Stimulated activated CD4-positive, alpha-beta T cell treated with anti-CD3 and anti-CD28 coated beads, Interleukin-15, amount 100 ng/mL, for 48 hours (primary cell): Measurements from ENCODE around the gene ZNF497.
"Not testable (repeated sequence)": the region's sequence is repeated elsewhere in the genome, so short reads cannot be mapped to it uniquely, and the experiment has no call there.

ENCODE experiments used
- DNase-seq, 2 donors: peaks; one replicate each; pipeline ENCODE4 v3.0.0-alpha.2; 2020; ENCODE audit warnings: low read depth in 2 of 2

ZNF497 gene

DNA sequence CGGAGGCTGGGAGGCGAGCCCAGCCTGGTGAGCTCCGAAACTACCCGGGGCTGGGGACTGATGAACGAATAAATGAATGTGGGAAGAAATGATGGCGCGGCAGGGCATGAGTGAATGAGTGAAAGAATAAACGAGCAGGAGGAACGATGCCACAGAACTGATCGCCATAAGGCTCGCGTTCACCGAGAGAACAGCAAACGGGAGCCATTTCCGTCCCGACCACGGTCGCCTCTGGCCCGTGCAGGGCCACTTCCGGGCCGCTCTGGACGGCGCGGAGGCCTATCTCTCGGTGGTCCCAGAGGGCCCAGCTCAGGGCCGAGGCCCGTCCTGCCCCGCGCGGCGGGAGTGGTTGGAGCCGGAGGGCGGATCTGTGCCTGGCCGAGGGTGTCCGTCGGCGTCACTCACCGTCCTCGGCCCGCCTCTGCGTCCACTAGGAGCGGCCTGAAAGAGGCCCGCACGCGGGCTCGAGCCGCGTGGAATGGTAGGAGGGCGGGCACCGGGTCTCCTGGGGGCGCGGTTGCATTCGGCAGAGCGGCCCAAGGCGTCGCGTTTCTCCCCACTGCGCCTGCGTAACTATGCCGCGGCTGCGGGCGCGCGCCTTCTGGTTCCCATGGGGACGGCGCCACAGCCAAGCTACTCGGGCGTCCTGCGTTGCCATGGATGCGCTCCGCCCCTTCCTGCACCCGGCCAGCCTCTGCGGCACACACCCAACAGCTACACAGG lies at the start of gene ZNF497:
TSS of gene ZNF497 (minus strand) at position 480 of the 723 bp plus-strand sequence. CDS start 5,116 bp downstream, outside the sequence.
- DNase-seq, result peak; percentile 92 to 96

DNA sequence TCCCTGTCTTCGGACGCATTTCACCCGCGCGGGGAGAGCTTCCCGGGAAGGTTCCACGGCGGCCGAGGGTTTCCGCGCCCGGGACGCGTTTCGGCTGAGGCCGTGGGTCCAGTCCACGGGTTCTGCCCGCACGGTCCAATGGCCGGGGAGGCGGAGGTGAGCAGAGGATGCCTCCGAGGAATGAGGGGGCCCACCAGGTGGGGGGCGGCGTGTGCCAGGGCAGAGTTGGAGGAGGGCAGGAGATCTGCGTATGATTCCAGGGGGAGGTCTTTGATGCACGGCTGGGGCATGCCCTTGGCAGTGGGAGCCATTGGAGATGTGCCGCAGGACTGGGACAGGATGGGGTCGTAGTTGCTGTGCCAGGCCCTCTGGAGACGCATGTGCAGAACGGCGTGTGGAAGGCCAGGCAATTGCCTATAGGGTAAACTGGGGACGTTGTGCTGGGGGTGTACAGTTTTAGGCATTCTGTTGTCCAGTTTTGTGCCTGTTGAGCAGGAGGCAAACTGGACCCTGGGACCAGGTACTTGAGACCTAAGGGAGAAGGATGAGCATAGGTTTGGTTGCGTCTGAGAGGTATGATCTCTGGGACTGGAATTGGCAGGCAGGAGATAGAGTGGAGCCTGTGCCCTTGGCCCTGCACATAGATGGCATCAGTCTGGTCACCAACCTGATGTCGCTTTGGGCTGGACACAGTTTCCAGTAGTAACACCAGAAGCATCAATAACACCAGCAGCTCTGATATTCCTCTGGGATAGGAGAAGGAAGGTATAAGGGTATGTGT lies 46.6 kb upstream of the ZNF497 start:
- no peak for DNase-seq

DNA sequence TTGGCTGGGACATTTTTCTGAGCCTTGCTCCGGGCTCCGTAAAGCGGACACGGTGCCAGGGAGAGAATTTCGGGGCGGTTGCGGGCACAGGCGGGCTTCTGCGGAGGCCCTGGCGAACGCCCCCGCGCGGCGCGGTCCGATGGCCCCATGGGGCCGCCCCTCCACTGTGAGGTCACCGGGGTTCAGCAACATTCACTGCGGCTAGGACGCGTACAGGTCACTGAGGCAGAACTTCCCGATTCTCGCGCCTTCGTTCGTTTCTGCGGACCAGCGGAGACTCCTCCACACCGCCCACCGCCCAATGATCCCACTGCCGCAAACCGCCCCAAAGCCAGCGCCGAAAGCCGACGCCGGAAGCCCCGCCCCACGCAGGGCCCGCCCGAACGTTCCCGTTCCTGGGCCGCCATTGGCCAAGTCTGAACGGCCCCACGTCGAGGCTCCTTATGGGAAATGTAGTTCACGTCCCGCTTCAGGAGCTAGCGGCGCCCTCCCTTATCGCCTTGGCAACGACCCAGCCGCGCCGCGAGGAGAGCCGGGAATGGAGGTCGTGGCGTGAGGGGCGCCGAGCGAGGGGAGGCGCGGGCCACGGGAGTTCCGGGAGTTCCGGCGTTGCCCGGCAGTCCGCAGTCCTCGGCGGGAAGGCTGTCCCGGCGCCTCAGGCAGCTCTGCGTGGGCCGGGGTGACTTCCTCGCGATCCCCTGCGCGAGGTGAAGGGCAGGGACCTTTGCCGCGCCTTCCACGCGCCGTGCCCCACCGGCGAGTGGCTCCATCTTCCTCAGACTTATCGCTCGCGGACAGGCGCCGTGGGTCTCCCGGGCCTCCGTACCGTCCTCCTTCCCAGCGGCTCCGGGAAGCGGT lies 45.8 kb upstream of the ZNF497 start, which contains the start of gene ZNF584:
TSS of gene ZNF584 (plus strand) at position 498 of the 858 bp plus-strand sequence. CDS start 499 bp downstream, outside the sequence.
- peak; percentile 88 to 93 for DNase-seq

DNA sequence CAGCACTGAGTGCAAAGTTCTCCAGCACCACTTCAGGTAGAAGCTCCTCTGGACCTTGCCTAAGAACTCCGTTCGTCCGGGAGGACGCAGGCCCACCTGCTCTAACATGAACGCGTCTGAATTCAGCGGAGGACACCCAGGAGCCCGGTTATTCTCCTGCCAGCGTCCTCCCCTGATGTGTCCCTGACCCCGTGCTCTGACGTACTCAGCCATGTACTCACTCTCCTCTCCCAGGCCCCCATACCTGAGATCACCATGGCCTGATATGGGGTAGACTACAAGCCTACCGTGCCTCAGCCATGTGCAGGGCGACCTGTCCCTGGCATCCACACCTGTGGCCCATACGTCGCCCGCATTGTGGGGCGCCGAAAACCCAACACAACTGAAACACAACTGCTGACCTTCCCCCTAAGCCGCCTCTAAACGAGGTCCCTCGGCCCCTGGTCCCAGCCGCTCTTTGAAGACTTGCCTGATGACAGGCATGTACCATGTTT lies 45.2 kb upstream of the ZNF497 start:
- DNase-seq, result no peak

DNA sequence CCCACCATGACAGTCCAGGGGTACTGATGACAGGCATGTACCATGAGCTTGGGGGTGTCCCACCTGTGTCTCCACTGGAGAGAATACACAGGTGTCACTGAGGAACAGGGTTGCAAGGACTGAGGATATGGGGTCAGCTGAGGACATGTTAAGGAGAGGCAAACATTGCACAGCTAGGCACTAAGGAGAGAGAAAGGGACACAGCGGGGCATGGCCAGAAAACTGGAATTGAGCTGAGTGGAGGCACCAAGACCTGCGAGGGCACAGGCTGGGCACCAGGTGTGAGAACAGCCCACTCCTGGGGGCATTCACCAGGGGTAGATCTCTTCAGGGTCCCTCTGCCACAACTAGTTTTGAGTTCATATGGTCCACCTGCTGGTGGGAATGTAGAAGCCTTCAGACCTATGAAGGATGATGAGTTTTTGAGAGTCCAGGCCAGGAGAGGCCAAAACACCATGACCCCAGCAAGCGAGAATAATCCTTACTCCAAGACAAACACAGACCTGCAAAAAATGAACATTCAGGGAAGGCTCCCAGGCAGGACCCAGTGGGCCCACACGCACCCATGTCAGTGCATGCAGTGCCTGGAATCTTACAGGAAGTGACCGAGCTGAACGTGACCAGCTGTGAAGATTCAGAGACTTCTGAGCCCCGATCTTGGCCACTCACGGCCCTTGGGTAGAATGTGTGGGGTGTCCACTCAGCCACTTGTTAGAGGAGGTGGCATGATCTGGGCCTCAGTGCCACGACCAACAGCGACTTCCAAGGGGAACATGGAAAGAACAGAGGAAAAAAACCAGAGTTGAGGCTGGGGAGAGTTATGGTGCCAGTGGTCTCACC lies 44.5 kb upstream of the ZNF497 start:
- DNase-seq, result no peak

DNA sequence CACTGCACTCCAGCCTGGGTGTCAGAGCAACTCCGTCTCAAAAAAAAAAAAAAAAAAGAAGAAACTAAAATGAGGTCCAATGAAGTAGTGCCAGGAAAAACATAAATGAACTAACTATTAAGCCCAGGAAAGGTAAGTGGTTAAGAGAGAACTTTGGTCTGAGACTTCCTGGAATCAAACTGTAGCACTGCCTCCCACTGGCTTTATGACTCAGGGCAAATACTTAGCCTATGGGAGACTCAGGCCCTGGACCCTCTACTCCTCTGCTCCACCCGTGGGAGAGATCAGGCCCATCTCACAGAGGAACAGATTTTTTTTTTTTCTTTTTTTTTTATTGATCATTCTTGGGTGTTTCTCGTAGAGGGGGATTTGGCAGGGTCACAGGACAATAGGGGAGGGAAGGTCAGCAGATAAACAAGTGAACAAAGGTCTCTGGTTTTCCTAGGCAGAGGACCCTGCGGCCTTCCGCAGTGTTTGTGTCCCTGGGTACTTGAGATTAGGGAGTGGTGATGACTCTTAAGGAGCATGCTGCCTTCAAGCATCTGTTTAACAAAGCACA lies 41.4 kb upstream of the ZNF497 start:
- DNase-seq, result not testable (repeated sequence)

DNA sequence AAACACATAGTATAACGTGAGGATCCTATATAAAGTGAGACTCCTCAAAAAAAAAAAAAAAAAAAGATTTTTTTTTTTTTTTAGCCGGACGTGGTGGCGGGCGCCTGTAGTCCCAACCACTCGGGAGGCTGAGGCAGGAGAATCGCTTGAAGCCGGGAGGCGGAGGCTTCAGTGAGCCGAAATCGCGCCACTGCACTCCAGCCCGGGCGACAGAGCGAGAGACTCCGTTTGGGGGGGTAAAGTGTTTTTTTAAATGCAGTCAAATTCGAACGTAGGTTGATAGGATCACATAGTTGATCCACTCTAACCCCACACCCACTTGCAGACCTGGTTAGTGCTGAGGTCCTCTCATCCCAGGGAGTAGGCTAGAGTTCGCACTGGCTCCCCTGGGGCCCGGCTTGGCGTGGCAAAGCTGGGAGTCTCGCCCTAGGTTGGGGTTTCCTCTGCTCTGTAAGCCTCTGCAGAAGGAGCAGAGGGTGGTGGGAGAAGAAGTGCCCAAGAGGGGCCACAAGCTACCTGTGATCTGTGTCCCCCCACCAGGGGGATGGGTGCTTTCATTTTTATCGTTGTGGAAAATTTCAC lies 39.4 kb upstream of the ZNF497 start:
- DNase-seq, result no peak

DNA sequence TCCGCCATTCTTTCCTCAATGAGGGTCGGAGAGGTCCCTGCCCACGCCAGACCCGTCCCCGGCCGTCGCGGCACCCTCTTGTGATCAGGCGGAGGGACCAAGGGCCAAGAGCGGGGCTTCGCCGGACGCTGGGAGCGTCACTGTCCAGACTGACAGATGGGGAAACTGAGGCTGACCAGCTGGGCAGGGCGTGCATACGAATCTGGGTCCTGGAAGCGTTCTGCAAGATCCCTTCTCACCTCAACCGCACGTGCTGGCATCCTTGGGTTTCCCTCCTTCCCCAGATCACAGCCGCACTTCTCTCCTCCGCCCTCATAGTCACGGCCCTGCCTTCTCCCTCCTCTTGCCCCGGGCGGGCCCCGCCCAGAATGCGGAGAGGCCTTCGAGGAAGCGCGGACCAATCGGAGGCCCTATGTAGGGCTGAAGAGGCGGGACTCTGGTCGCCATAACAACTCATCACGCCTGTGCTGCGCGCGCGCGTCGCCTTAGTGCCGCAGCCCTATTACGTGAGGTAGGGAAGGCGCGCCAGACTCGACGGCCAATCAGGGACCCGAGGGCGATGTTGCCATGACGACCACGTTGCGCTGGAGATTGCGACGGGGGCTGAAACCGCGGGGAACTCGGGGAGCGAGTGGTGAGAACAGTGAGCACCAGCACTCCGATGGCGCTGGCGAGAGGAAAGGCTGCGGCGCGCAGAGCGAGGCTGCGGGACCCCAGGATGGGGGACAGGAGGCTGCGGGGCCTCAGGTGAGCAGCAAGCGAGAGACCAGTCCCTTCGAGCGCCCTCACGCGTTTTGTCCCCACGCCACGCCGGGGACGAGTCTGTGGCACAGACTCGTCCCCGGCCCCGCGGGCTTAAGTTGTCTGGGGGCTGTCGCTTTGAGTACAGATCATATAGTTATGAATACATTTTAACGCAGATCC lies 38.6 kb upstream of the ZNF497 start:
- DNase-seq, result peak; percentile 98 to 99

DNA sequence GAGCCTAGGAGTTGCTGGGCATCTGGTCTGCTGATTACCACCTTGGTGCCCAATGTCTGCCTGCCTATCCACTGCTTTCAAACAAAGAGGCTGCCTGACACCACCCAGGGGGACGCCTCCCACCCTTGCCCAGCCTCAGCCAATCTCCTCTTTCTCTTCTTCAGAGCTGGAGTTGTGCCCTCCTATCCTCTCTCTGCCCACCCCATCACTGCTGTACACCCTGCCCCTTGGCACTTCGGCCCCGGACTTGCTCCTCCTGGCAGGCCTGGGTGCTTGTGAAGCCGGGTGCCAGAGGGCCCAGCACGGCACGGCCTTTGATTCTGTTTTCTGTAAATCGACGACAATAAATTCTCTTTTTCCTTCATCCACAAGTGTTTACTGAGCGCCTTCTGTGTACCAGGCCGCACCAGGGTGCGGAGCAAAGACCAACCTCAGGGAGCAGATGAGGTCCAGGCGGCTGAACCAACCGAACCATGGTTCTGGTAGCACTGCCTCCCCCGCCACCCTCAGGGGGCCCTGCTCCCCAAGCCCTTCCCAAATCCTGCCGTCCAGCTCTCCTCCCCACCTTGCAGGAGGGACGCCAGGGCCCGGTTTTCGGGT lies 37.9 kb upstream of the ZNF497 start:
- DNase-seq, result no peak

DNA sequence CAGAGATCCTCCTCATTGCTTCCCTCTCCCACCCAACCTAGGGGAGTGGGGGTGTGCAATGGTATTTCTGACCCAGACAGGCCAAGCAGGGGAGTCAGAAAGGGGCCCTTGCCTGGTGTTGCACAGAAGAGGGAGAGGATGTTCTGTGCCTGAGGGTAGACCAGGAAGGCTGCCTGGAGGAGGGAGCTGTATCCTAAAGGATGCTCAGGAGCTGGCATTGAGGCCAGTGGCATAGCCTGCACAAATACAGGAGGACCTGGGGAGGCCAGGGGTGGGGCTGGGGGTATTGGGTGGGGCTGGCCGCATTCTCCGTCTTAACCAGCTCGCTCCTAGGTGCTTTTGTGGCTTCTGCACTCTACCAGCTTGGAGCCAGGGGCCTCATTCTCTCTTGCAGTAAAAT lies 37.4 kb upstream of the ZNF497 start:
- DNase-seq, result no peak

DNA sequence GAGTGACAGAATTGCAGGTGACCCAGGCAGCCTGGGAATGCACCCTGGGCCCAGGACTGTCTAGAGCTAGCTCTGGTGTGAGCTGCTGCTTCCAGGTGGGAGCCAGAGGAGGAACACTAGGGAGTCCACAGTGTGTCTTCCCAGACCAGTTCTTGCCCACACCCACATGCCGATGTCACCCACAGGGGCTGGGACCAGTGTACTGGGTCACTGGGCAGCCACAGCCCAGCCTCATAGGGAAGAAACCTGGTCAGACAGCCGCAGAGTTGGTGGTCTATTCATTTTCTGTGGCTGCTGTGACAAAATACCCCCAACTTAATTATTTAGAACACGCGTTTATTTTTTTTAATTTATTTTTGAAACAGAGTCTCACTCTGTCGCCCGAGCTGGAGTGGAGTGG lies 36.0 kb upstream of the ZNF497 start:
- no peak for DNase-seq

DNA sequence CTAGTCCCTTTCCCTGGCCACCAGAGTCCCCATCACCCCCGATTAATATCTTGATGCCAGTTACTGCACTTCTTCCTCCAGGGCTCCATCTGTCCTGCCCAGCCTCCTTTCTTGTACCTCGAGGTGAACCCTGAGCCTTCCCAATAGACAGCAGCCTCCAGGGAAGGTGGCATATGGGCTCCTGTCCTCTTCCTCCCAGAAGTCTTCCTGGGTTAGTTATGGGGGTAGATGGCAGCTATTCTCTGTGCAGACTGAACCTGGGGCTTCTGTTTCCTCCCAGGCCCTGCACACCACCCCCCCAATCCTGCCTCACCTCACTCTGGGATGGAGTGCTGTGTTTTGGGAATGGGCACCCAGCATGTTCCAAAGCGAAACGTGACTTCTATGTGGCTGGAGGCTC lies 35.5 kb upstream of the ZNF497 start:
- no peak for DNase-seq

DNA sequence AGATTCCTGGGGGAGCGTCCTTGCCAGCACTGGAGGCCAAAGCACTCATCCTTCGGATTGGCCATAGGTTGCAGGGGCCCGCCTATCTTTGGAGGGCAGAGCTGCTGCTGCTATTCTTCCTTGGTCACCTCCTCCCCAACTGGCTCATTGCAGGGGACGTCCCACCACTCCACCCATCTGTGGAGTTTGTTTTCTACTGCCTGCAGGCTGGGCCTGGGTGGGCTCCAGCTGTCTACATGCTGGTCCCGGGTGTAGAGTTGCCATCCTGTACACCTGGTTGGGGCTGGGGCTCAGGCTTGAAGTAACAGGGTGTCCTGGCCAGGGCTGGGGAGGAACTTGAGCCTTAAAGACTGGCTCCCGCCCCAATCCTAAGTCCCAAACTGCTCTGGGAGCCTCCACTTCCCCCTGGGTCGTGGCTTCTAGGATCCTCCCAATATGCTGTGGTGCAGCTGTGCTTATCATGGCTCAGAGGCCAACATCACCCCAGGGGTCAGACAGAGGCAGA lies 35.0 kb upstream of the ZNF497 start:
- no peak for DNase-seq

DNA sequence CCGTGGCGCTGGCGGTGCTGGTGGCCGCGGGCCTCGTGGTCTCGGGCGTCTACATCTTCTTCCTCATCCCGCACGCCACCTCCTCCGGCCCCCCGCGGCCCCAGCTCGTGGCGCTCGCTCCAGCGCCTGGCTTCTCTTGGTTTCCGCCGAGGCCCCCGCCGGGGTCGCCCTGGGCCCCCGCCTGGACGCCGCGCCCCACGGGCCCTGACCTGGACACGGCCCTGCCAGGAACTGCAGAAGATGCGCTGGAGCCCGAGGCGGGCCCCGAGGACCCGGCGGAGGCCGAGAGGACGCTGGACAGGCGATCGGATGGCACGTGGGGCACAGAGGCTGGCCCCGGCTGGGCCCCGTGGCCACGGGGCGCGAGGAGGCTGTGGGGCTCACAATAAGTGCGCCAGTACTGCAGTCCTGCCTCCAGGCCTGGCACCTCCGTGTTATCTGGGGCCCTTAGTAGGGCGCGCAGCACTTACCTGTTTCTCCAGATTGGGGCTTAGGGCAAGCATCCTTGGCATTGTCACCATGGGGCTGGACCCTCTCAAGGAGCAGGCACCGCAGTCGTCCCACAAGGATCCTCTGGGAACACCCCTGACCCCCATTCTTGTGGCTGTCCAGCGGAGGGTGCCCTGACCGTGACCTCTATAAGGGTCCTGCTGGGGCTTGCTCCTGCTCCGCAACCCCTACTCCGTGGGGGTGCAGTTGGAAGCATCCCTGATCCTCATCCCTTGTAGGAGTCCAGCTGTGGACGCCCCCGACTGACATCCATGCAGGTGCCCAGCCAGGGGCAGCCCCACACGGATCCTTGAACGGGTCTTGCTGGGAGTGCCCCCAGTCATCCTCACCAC lies 34.4 kb upstream of the ZNF497 start:
- no peak for DNase-seq

DNA sequence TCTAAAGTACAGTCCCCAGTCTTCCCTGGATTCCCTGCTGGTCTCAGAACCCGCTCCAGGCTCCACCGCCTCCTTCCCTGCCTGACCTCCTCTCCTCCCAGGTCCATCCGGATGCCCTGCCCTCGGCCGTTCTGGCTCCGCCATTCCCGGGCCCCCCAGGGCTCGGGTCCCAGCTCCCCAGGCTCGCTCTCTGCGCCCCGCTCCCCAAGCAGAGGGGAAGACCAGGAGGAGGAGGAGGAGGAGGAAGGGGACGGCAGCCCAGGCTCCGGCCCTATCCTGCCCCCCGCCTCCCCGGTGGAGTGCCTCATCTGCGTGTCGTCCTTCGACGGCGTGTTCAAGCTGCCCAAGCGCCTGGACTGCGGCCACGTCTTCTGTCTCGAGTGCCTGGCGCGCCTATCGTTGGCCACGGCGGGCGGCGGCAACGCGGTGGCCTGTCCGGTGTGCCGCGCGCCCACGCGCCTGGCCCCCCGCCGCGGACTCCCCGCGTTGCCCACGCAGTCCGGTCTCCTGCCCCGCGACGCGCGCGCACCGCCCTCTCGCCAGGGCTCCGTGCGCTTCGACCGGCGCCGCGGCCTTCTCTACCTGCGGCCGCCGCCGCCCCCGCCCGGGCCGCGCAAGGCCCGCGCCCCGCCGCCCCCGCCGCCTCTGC lies 33.6 kb upstream of the ZNF497 start:
- no peak for DNase-seq

DNA sequence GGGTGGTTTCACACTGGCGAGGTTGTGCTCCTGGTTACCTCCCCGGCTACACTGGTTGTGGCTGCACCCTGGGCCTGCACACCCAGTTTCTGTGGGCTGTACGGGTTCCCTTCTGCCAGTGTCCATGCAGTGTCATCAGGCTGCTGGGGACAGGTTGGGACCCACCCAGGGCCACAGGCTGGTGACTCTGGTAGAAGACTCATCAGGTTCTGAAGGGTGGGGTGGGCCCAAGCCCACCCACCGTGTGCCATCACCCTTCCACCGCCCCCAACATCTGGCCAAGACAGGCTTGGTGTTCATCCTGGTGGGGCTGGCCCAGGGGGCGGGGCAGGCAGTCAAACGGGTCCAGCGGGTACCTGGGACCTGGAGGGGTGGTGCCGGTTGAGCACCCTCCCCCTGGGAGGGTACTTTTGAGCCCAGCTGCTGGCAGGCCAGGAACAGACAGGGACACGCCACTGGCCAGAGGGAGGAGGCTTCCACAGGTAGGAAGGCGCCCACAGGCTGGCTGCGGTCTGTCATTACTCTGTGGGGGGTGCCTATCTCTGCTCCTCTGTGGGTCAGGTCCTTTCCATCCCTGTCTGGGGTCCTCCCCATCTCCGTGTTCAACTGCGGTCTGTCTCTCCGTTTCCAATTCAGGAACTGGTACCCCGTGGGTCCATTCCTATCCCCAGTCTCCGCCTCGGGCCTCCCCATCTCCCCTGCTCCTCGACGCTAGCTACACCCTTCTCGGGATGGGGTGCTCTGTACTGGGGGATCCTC lies 32.8 kb upstream of the ZNF497 start, which contains the start of gene RNF225:
TSS of gene RNF225 (plus strand) at position 437 of the 759 bp plus-strand sequence. CDS start 434 bp downstream, outside the sequence.
- DNase-seq, result no peak
